HG03439 (cell line): ENCODE measurements around the gene MTARC1.

Experiments
- ATAC-seq: cut with Tn5 transposase; IDR thresholded peaks from one replicate; pipeline ENCODE4 v1.9.1; 2021; ENCODE audit warnings: mild to moderate bottlenecking, moderate library complexity; ENCODE audit not compliant: unreplicated experiment

The MTARC1 gene

DNA sequence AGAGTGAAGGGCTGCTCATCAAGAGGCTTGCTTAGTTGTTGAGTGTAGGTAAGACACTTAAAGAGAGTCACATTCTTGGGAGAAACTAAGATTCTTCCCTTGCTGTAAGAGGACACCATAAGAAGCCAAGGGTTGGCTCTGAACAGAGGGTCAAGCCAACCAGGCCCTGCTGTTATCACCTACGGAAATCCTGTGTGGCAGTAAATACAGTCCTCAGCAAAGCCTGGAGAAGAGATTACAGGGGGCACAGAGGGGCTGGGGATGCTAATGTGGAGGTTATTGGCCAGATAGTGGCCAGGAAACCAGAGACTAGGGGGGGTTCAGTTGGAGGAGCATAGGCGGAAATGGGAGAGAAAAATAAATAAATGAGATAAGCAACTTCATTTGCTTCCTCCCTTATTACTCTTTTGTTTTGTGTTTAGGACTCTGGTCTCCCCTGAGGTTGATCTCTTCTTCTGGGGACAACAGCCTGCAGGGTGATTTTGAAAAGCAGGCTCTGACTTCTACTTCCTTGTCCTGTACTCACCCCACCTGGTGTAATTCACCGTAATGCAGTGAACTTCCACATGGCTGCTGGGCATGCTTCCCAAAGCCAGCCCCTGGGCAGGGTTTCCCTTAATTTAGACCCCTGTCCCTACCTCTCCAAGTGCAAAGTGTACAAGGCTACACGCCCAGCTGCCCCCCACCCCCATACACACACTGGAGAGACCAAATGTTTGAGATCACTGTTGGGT is 40.9 kb downstream of the MTARC1 start:
- ATAC-seq = no peak

DNA sequence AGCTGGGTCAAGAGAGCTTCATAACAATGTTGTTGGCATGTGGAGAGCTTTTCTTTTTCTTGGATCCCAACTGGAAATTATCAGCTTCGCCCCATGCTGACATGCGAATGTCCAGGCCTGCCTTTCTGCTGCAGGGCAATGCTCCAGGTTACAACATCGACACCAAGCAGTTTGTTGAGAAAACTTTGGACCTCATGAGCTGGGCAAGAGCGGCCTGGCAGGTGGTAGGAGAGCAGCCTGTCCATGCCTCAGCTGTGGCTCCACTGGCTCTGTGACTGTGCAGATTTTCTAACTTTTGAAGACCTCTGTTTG is 41.4 kb downstream of the MTARC1 start:
- no peak for ATAC-seq

- ATAC-seq = no peak
Measured at GRCh38 chr1:220828950-220829586, 42.4 kb downstream of the MTARC1 start.

- ATAC-seq = no peak
Measured at GRCh38 chr1:220833436-220833835, 46.7 kb downstream of the MTARC1 start.

DNA sequence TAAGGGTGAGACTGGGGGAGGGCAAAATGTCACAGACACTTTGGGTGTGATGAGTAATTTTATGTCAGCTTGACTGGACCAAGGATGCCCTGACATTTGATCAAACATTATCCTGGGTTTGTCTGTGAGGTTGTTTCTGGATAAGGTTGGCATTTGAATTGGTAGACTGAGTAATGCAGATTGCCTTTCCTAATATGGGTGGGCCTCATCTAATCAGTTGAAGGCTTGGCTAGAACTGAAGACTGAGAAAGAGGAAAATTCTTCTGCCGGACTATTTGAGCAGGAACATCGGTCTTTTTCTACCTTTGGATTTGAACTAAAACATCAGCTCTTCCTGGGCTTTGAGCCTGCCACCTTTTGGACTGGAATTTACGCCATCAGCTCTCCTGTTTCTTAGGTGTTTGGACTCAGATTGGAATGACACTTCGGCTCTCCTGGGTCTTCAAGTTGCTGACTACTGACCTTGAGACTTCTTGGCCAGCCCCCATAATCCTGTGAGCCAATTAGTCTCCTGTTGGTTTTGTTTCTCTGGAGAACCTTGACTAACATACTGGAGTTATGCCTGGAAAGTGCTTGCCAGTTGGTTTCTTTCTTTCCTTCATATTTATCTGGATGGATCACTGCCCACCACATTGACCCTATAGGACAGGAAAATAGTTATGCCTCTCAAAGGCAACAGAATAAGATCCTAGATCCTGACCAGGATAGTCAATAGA is 47.6 kb downstream of the MTARC1 start:
- ATAC-seq = no peak
